Small intestine (tissue), 7 donors: ENCODE results near the gene ZW10. TPM values are rescaled to one million over a fixed set of nuclear protein-coding genes. Genes with fewer than 3 reads are reported as not detected.
"Not testable (repeated sequence)": the region's sequence is repeated elsewhere in the genome, so short reads cannot be mapped to it uniquely, and the experiment has no call there.

Experiments
- DNase-seq, 2 donors: peaks; one replicate each; pipeline versions ENCODE4 v3.0.0 to v3.0.0-alpha.2; 2013
- FAIRE-seq: peaks from 2 replicates; lab custom pipeline; 2012; peaks lifted over from hg19 to GRCh38; lab: Jason Lieb, UNC
- H3K27ac ChIP-seq, 3 donors: one replicate each; pipeline ENCODE4 v1.5.1; 2013; ENCODE audit warnings: low read length in 2 of 3, mild to moderate bottlenecking in 2 of 3, control low read depth in 1 of 3, inconsistent platforms in 1 of 3, low read depth in 1 of 3, moderate library complexity in 1 of 3
- H3K27me3 ChIP-seq, 3 donors: one replicate each; pipeline ENCODE4 v1.6.1; 2013; ENCODE audit warnings: low read length in 3 of 3, inconsistent platforms in 1 of 3; ENCODE audit not compliant: control insufficient read depth in 3 of 3, insufficient read depth in 3 of 3
- H3K36me3 ChIP-seq, 3 donors: one replicate each; pipeline ENCODE4 v1.6.1; 2013; ENCODE audit warnings: low read length in 3 of 3, inconsistent platforms in 1 of 3, low read depth in 1 of 3, mild to moderate bottlenecking in 1 of 3, moderate library complexity in 1 of 3; ENCODE audit not compliant: control insufficient read depth in 3 of 3, insufficient read depth in 2 of 3
- H3K4me1 ChIP-seq, 3 donors: one replicate each; pipeline ENCODE4 v1.6.1; 2013; ENCODE audit warnings: low read length in 2 of 3, inconsistent platforms in 1 of 3, low read depth in 1 of 3, mild to moderate bottlenecking in 1 of 3, moderate library complexity in 1 of 3; ENCODE audit not compliant: control insufficient read depth in 3 of 3, insufficient read depth in 2 of 3
- H3K4me3 ChIP-seq, 3 donors: one replicate each; pipeline ENCODE4 v1.5.1; 2013; ENCODE audit warnings: low read length in 3 of 3, control low read depth in 1 of 3, inconsistent platforms in 1 of 3, low read depth in 1 of 3, mild to moderate bottlenecking in 1 of 3, moderate library complexity in 1 of 3
- H3K9me3 ChIP-seq, 2 donors: one replicate each; pipeline ENCODE4 v1.6.1; 2013; ENCODE audit warnings: low read depth in 1 of 2, low read length in 1 of 2; ENCODE audit not compliant: control insufficient read depth in 2 of 2, insufficient read depth in 1 of 2
- WGBS, 3 donors: extraction: QIAGEN DNeasy Blood & Tissue Kit; methylation state at CpG; one replicate each; pipeline ENCODE4 v1.1.7; 2013; 5-methylcytosine and 5-hydroxymethylcytosine counted together
- polyA plus RNA-seq, 4 donors: library from polyadenylated mRNA; stranded (reverse) in 3 of 4; unstranded in 1 of 4; fragments of 200-250 nt in 3 of 4; fragments of 120-200 nt in 1 of 4; gene quantifications; one replicate each; pipeline versions ENCODE4 v1.2.1 to v1.2.3, GENCODE V29; 2013
- donor health status: healthy with polysubstance abuse.
- donor health status: control.
- donor health status: control.
- donor health status: Bipolar disorder and iron deficiency.
- donor health status: healthy.

Gene ZW10
- polyA plus RNA-seq, 4 donors, result 6.2 to 15.1 (median 8.8) TPM

GRCh38 chr11:113778111-113778910, 4.8 kb upstream of the ZW10 start:
- H3K27ac ChIP-seq, result no peak overlapping the region
- WGBS, 3 donors, result 37 to 54% (median 45%) methylated on average over 11 of the region's 11 CpGs
- no peak for FAIRE-seq

DNA sequence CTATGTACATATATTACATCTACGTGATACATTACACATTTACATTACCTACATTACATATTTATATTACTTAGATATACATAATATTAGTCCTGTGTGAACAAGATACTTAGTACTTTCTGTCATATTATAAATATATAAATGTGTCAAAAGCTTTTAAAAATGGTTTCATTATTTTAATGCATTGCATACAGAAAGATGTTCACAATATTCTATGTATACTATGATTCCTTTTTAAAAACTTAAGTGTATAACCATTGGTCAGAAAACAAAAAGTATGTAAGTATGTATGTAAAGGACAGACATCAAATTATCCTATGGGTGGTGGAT, 647 bp upstream of the ZW10 start:
- Histone ChIP-seq H3K9me3 (no peaks in the 10 kb centered on the region), H3K4me3 (peak overlapping the region in 1 of 3 donors; percentile 53)

More at GRCh38 chr11:113778111-113778910, 4.8 kb upstream of the ZW10 start:
- H3K36me3 ChIP-seq, result no peaks in the 10 kb centered on the region
- peak; percentile 6 to 49 for DNase-seq
- no peaks in the 10 kb centered on the region for H3K4me1 ChIP-seq
- peaks cover 0 to 7% (median 0%) of the 10 kb centered on the region in 3 donors for H3K27me3 ChIP-seq
- no peak overlapping the region for H3K4me3 ChIP-seq
- H3K9me3 ChIP-seq, result no peaks in the 10 kb centered on the region

DNA sequence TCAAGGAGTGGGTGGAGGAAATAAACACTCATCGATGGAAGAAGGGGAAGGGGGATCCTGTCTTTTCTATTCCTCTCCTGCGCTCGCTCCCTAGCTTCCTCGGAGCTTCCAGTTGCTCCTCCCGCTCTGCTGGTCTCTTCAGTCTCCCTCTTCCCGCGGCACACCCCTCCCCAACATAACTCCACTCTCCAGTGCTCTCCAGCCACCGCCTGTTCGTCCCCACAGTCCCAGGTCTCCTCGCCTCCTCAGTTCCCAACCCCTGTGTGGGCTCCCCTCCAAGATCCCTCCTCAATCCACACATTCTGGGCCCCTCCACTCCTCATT, 438 bp downstream of the ZW10 start:
- FAIRE-seq (no peak), DNase-seq (no peak)
- H3K36me3 ChIP-seq, result peaks cover 0 to 11% (median 5%) of the 10 kb centered on the region in 3 donors
- peaks cover 0 to 4% (median 0%) of the 10 kb centered on the region in 3 donors for H3K4me1 ChIP-seq
- peak overlapping the region; percentile 43 to 90 (median 76) for H3K27ac ChIP-seq
- peak overlapping the region; percentile 53 to 80 (median 78) for H3K4me3 ChIP-seq
- no peaks in the 10 kb centered on the region for H3K9me3 ChIP-seq
- 0 to 5% (median 2%) methylated on average over 10 of the region's 10 CpGs for WGBS, 3 donors
- peaks cover 0 to 7% (median 0%) of the 10 kb centered on the region in 3 donors for H3K27me3 ChIP-seq

More for the DNA sequence above, 647 bp upstream of the ZW10 start:
- DNase-seq, result no peak
- peaks cover 0 to 7% (median 0%) of the 10 kb centered on the region in 3 donors for H3K27me3 ChIP-seq
- H3K27ac ChIP-seq, result no peak overlapping the region
- peaks cover 0 to 9% (median 2%) of the 10 kb centered on the region in 3 donors for H3K36me3 ChIP-seq
- peak; percentile 10 for FAIRE-seq
- peaks cover 0 to 4% (median 0%) of the 10 kb centered on the region in 3 donors for H3K4me1 ChIP-seq
- 0% methylated on average over 1 of the region's 1 CpG for WGBS, 3 donors

DNA sequence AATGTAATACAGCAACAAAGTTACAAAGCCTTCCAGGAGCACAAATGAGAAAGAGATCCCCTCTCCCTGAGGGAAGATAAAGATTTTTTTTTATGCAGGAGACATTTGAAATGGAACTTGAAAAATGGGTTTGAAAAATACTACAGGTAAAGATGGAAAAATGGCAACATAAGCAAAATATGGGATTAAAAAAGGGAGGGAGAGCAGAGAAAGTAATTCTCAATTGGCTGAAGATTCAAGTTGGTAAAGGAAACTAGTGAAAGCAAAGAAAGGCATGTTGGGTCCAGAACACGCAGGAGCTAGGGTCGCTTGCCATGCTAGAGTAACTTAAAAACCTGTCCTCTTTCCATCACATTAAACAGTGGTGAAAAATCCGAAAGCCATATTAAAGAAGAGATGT, 1.5 kb downstream of the ZW10 start:
- H3K36me3 ChIP-seq, result peaks cover 4 to 11% (median 5%) of the 10 kb centered on the region in 3 donors
- peaks cover 0 to 4% (median 0%) of the 10 kb centered on the region in 3 donors for H3K4me1 ChIP-seq
- FAIRE-seq, result no peak
- no peak for DNase-seq
- peaks cover 0 to 7% (median 0%) of the 10 kb centered on the region in 3 donors for H3K27me3 ChIP-seq
- no peak overlapping the region for H3K27ac ChIP-seq
- no peaks in the 10 kb centered on the region for H3K9me3 ChIP-seq
- 76 to 93% (median 78%) methylated on average over 3 of the region's 3 CpGs for WGBS, 3 donors
- no peak overlapping the region for H3K4me3 ChIP-seq

DNA sequence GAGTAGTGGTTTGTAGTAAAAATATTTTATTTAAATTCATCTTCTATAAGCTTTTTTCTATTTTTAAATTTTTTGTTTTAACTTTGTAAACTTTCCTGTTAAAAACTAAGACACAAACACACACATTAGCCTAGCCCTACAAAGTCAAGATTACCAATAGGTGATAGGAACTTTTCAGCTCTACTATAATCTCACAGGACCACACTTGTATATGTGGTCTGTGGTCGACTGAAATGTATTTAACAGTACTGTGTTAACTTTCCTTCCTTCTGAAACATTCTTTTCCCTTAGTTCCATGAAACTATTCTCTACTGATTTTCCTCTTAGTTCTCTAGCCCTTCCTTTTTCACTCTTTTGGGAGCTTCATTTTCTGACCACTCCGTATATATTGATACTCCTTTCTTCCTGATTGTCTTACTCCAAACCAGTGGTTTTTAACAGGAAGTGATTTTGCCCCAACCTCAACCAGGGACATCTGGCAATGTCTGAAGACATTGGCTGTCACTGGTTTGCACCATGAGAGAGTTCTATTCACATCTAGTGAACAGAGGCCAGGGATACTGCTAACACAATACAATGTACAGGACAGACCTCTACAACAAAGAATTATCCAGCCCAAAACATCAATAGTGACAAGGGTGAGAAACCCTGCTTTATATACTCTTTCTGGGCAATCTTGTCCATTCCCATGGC, 8.8 kb downstream of the ZW10 start:
- DNase-seq (no peak), FAIRE-seq (no peak)
- no peak overlapping the region for H3K4me3 ChIP-seq
- no peaks in the 10 kb centered on the region for H3K4me1 ChIP-seq
- no peak overlapping the region for H3K27ac ChIP-seq
- H3K9me3 ChIP-seq, result no peaks in the 10 kb centered on the region
- WGBS, 3 donors, result 80 to 93% (median 88%) methylated on average over 2 of the region's 2 CpGs
- peaks cover 5 to 14% (median 6%) of the 10 kb centered on the region in 3 donors for H3K36me3 ChIP-seq
- H3K27me3 ChIP-seq, result no peaks in the 10 kb centered on the region

DNA sequence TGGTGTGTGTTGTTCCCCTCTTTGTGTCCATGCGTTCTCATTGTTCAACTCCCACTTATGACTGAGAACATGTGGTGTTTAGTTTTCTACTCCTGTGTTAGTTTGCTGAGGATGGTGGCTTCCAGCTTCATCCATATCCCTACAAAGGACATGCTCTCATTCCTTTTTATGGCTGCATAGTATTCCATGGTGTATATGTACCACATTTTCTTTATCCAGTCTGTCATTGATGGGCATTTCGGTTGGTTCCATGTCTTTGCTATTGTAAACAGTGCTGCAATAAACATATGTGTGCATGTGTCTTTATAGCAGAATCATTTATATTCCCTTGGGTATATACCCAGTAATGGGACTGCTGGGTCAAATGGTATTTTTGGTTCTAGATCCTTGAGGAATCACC, 10.5 kb downstream of the ZW10 start:
- not testable (repeated sequence) for H3K4me3 ChIP-seq, FAIRE-seq
- WGBS, 3 donors, result 96 to 98% (median 98%) methylated on average over 2 of the region's 2 CpGs

GRCh38 chr11:113760241-113760640, 13.3 kb downstream of the ZW10 start:
- peaks cover 2 to 17% (median 8%) of the 10 kb centered on the region in 3 donors for H3K36me3 ChIP-seq
- no peak overlapping the region for H3K4me3 ChIP-seq
- no peaks in the 10 kb centered on the region for H3K9me3 ChIP-seq
- FAIRE-seq, result no peak
- H3K27ac ChIP-seq, result no peak overlapping the region
- no peaks in the 10 kb centered on the region for H3K27me3 ChIP-seq
- WGBS, 3 donors, result 93 to 96% (median 94%) methylated on average over 3 of the region's 3 CpGs
- no peaks in the 10 kb centered on the region for H3K4me1 ChIP-seq
- DNase-seq, result no peak

More for the DNA sequence above, 10.5 kb downstream of the ZW10 start:
- peaks cover 2 to 21% (median 8%) of the 10 kb centered on the region in 3 donors for H3K36me3 ChIP-seq
- H3K27me3 ChIP-seq, H3K9me3 ChIP-seq, DNase-seq, H3K27ac ChIP-seq, H3K4me1 ChIP-seq: not testable (repeated sequence)

GRCh38 chr11:113752932-113753331, 20.6 kb downstream of the ZW10 start:
- 96 to 97% (median 97%) methylated on average over 3 of the region's 3 CpGs for WGBS, 3 donors
- DNase-seq (no peak), FAIRE-seq (no peak)
- peaks cover 4 to 10% (median 9%) of the 10 kb centered on the region in 3 donors for H3K36me3 ChIP-seq
- H3K27me3 ChIP-seq, result no peaks in the 10 kb centered on the region
- H3K4me1 ChIP-seq, result no peaks in the 10 kb centered on the region
- H3K27ac ChIP-seq, result no peak overlapping the region
- H3K4me3 ChIP-seq, result no peak overlapping the region
- no peaks in the 10 kb centered on the region for H3K9me3 ChIP-seq
